Activated CD8-positive, alpha-beta memory T cell treated with anti-CD3 and anti-CD28 coated beads, Interleukin-2, amount 50 U/mL, for 24 hours (primary cell): ENCODE data around the gene DOCK10.

Experiments used
- DNase-seq: peaks from one replicate; pipeline ENCODE4 v3.0.0-alpha.2; 2020; ENCODE audit errors: extremely low read depth

The DOCK10 gene

DNA sequence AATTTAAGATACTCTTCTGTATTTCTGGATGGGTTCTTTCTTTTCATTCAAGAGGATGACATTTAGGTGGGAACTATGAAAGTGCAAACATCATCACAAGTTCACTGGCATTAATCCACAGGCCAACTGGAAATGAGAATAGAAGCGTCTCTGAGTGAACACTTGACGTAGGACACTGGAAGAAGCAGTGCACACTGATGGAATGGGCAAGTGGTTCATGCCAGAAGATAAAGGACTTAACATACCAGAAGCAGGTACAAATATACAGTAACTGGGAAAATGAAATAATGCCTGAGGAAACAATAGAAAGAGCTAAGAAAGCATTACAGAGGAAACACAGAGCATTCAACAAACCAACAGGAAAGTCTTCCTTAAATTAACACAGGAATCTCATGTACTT lies 205.2 kb downstream of the DOCK10 start:
- DNase-seq, result no peak

DNA sequence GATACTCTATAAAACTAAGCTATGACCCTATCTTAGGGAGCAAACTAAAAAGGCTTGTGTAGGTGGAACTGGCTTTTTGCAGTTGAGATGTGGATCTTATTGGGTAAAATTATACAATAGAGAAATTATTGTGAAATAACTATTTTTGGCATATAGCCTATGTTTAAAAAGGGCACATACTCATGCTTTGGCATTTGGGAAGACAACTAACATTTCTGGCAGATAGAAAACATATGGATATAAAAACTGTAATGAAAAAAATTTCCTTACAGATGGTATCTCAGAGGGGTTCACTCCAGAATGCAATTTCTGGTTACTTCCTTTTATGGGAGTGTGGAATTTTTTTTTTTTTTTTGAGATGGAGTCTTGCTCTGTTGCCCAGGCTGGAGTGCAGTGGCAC lies 206.0 kb downstream of the DOCK10 start:
- DNase-seq, result no peak

DNA sequence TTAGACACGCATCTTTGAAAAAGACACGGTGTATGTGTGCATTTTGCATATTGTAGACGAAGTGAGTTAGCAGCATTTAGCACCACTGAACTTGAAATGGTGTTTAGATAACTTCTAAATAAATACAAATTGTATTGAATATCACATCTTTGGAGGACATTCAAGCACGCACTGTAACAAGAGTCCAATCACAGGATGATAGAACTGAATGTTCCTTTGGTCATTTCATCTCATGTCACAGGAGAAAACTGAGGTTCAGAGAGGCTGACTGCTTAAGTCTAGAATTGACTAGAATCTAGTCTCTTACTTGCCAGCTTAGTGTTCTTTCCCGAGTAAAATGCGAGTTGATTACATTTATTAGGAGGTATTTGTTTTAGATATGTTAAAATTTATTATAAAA lies 206.9 kb downstream of the DOCK10 start:
- no peak for DNase-seq

DNA sequence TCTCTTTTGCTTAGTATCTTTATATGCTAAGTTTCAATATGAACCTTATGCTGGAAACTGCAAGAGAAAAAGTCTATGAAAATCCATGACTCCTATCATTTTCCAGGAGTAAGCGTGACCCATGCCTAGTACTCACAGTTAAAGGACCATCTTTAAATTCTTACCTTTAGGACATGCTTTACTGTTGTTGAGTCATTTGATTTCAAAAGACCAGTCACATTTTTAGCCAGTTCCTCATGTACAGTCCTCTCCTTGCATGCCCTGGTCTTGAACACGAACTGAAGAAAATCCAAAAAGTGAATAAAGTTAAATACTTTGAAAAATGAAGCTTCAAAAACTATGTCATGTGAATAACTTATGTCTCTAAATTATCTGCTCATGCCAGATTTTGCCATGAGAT lies 208.3 kb downstream of the DOCK10 start:
- no peak for DNase-seq

DNA sequence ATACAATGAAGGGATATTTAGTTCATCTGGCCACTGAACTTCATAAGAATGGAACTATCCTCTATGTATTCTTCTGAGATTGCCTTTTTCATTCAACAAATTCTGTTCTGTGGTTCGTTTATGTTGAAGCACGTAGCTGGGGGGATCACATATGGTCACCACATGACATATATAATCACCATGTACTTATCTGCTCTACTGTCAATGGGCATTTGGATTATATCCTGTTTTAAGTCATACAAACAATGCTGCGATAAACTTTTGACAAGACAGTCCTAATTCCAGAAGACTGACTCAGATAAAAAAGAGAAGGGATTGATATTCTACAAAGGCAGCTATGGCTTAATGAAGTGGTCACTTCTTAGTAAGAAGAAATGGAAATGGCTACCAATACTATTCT lies 210.1 kb downstream of the DOCK10 start:
- DNase-seq, result no peak

DNA sequence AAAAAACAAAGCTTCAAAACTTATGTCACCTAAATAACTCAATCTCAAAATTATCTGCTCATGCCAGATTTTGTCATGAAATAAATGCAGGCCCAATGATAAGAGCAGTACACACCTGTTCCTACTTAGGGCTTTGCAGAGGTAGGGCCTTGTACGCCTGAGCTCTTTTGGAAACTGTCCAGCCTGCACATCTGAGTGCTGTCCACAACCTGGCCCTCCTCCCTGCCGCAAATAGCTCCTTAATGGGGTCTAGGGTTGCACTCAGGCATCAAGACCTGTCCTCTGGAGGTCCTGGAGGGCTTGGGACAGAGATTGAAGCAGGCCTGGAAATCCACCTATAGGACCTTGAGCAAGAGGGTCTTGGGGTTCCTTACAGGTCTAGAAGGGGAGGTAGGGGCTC lies 210.7 kb downstream of the DOCK10 start:
- no peak for DNase-seq

DNA sequence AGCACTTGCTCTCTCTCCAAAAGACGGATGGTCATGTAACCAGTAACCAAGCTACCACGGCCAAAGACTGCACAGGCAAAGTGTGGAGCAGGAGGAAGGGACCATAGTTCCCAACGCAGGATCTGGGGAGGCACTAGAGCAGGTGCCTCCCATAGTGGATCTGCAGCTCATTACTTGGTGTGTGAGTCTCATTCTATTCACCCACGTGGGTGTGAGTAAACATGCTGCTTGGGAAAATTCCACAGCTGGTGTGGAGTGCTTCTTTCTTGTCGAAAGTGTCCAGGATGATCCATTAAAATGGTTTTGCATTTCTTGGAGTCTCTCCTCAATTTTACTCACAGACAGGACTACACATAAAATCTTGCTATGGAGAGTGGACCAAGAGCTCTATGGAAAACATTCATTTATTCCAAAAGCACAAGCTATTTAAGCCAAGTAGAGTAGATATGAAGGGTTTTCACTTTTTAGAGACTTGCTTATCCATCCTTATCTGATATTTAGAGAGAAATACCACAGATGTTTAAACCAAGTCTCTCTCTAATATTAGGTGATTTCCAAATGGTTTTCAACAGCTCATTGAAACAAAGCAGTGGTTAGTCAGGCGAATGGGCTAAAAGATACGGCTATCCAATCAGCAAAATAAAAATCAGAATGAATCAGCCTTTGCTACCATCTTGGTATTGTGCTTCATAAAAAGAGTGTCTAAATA lies 221.8 kb downstream of the DOCK10 start:
- no peak for DNase-seq

DNA sequence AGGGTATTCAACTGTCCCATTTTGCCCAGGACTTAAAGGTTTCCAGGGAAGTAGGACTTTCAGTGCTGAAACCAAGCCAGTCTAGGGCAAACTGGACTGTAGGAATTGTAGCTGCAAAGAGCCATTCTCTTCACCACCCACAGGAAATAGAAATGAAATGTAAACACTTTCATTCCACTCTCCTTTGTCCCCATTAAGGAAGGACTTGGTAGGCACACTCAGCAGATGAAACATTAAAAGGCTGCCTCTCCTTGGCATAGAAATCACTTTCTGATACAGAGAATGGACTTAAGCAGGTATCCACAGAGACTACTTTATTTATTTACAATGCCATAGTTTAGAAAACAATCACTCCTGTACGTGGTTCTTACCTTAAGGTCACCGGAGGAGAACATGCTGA lies 223.2 kb downstream of the DOCK10 start:
- DNase-seq, result no peak

DNA sequence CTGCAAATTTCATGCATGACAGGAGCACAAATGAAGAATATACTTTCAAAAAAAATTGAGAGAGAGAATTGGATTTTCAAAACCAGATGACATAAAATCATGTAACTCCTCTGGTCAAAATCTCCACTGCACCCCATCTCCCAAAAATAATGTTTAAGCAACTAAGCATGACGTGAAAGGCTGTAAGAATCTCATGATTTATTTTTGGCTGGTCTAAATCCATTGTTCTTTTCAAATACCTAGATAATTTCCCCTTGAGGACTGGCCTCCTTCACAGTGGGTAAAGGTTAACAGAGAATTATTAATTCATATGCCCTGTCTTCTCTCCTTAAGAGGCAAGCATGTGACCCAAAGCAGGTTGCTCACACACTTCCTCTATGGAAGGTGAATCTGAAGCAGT lies 224.6 kb downstream of the DOCK10 start:
- DNase-seq, result no peak

DNA sequence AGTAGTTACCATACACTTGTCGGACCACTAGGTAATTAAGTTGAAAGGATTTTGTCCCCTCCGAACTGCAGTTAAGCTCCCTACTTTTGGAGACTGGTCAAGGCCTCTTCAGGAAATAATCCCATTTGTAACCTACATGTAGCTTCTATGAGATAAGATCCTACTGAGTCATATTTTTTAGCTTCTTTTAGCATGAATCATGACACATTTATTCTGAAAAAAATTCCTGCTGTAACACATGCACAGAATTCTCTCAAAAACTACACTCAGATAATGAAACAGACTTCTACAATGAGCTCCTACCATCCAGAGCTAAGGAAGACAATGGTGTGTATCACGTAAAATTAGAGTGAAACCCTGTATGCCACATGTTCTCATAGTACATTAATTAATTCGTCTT lies 225.5 kb downstream of the DOCK10 start:
- DNase-seq, result no peak

DNA sequence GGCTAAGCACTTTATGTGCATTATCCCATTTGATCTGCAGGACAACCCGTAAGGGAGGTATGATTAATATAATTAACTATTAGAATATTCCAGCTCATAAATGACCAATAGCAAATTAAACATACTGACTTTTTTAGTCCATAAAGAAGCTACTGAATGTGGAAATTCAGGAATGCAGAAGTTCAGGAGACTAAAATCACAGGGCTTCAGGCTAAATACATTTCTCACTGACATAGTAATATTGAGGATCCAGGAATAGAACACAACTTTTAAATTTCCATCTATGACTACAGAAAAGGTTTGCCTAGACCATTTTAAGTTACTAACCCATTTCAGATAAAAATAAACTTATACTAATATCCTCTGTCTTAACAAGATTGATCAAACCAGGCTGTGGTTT lies 228.7 kb downstream of the DOCK10 start:
- no peak for DNase-seq

DNA sequence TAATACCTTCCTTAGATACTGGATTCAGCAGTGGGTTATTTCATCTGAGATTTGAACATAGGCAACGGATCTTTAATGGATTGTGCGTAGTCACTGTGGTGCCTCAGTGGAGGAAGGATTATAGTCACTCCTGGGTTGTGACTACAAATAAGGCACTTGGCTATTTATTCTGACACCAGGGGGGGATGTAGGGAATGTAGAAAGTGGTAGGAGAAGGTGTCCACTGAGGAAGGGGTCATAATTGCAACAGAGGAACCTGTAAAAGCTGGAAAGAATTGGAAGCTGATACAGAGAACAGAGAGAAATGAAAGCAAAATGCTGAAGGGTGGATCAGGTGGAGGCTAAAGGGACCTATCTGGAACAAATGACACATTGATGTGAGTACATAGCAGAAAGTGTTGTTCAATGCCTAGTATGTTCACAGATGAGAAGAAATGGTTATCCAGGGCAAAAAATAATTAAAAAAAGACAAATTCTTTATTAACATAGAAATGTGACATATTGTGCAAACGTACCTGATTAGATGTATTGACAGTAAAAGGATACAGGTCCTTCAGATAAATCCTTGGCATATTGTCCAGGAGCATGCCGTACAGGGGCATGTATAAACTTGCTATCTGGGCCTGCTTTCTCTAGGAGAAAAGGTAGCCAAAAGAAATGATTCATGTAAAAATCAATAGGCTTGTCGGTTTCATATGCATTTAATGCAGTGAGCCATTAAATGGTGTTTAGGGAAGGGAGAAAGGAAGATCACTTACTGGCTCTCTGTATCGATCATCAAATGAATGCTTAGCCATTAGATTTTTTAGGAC lies 234.9 kb downstream of the DOCK10 start:
- DNase-seq, result no peak

DNA sequence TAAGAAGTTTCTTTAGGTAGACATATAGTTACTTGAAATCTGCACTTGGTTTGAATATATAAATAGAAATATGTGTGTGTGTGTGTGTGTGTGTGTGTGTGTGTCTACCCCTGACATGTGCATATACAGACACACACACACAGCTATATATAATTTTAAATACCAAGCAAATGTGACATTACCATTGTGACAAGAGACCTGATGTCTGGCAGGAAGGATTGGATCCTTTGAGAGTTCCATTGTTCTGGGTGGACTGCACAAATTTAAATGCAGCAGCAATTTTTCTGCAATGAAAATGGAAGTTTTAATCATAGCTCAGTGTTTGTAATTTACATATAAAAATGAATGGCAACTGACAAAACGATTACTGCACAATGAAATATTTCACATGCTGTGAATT lies 238.3 kb downstream of the DOCK10 start:
- no peak for DNase-seq

DNA sequence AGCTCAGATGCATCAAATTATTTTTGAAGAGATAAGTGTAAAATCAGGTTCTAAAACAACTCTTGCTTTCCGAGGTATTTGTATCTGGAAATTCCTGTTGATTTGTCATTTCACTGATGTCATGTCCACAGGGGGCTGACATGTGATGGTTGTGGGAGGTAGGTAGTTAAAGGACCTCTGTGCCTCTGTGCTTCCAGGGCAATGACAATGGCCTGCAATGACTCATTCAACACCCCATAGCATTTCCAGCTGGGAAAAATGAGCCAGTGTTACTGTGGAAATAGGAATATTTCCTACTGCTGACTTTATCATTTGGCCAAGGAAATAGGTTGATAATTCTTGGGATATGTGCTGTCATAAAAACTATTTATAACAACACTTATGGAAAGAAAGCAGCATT lies 239.9 kb downstream of the DOCK10 start:
- no peak for DNase-seq

DNA sequence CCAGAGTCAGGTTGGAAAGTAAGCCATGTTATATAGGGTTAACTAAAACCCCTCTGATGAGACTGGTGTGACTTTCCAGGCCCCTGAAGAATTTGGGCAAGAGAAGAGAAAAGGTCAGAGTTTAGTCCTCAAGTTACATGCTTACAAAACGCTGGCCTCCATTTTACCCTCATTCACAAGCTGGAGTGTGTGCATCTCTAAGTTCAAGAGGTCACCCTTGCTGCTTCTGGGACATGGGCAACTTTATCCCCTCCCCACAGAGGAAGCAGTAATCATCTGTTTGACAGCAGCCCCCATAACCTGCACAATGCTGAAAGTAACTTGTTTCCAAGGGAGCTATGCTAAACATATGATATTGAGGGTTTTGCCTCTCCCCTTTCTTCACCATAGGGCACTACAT lies 240.9 kb downstream of the DOCK10 start:
- no peak for DNase-seq

DNA sequence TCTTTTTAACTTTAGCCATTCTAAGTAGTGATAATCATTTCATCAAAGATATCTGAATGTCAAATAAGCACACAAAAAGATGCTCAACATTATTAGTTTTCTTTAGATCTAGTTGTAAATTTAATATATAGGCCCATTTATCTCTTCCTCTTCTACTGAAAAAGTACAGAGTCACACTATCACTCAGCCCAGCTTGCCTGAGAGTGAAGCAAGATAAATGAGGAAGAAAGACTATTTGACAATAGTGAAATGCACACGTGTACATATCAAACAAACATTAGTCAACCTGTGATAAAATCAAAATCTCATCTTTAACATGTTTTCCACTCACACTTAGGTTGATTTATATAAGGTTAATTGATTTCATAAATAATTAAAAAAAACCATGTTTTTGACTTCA lies 242.6 kb downstream of the DOCK10 start:
- no peak for DNase-seq

DNA sequence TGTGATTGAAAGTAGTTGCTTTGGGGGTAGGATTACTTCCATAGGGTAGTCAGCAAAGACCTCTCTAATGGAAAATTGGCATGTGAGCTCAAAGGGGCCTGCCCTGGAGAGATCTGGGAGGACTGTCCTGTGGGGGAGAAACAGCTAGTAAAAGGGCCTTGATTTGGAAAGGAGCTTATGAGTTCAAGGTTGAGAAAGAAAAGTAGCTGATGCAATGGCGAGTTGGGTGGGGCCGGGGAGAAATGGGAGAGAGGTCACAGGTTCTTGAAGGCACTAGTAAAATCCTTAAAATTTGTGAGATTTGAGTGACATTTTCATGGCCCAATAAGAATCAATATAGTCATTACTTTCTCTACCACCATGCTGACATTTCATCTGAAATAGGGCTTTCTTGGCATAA lies 244.1 kb downstream of the DOCK10 start:
- no peak for DNase-seq

DNA sequence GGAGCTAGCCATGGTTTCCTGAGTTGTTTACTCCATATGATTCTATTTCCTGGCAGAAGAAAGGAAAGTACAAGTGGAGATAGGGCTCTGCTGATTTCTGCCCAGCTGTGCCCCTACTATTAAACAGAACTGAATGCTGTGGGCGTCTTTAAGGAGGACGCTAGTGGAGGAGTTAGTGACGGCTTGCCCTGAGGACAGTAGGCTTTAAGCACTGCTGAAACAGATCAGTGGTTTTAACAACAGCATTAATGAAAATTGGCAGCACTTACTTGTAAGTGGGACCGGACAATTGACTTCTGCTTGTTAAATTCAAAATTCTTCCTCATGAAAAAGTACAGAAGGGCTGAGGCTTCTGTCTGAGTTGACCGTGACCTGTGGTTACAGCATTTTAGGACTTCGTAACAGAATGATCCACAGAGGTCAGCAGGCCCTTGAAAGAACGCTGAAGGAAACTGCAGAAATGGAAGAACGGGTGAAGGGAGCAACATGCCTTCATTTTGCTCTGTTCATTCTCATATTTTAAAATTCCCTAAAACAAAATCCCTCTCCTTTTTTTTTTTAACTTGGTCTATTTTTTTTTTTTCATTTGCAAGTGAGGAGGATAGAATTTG lies 245.5 kb downstream of the DOCK10 start:
- DNase-seq, result no peak

DNA sequence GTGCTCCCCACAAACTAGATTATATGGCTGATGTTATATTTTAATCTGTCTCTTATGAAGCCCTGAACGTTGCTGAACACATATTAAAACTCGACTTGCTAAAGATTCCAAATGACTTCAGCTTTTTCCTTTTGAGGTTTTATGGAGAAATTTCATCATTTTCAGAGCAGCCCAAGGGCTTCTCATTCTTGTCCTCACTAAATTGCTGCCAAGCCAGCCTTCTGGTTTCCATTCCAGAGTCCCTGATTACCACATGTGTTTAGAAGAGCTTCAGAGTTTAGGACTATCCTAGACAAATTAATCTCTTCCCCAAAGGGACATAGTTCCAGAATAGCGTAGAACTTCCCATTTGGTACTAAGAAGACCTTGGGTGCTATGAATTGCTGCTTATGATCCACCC lies 248.3 kb downstream of the DOCK10 start:
- DNase-seq, result no peak

DNA sequence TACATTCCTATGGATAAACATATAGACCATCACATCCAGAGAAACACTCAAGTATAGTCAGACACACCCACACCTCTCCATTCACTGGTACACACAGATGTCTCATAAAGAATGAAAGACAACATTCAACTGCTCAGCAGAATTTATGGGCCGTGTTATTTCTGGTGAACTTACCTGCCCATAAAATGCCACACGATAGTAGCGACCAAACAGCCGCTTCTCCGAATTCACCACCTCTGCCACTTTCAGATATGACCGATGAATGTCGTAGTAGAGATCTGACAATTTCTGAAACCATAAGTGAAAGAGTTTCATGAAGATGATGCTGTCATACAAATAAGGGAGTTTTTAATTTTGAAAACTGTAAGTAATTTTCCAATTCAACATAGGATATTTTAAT lies 255.4 kb downstream of the DOCK10 start:
- DNase-seq, result no peak

DNA sequence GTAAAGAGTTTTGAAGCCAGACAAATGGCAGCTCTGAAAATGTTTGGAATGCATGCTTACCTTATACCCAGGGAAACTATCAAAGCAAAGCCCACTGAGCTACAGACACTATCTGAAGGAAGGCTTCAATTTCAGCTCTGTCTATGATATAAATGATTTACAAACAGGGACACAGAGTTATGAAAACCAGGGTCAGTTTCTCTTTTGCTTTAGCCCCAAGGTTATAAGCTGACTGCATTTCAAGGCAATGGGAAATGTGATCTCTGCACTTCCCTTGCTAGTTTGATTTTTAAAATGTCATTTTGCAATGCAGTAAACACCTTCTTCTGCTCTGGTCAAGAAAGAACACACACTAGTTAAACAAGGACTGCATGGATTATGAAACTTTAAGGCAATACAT lies 260.9 kb downstream of the DOCK10 start:
- no peak for DNase-seq

DNA sequence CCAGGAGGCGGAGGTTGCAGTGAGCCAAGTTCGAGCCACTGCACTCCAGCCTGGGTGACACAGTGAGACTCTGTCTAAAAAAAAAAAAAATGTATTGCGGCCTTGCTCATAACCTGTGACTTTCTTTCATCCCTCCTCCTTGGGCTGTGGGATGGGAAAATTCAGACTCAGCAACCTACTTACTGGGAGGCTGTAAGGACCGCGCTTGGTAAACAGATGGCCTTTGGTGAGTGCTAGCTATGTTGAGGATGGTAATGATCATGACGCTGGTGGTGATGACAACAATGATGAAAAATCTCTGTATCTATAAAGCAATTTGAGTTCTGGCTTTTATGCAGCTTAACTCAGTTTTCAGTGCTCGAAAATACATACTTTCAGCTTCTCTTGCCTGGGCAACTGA lies 261.4 kb downstream of the DOCK10 start:
- no peak for DNase-seq

DNA sequence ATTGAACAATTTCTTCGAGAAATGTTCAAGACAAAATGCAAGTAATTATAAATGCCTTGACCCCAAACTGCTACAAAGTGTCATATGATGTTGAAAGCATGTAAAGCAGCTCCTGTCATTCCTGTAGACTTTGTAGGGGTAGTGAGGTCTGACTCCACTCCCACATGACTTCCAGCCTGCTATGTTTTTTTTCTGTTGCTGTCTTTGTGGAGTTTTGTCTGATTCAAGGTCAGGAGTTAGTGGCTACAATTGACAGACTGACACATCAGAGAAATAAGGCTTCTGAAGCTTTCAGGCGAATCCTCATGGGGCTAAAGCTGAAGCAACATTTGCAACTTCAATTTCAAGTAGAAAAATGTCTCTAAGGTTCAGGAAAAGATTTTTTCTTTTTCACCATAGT lies 262.2 kb downstream of the DOCK10 start:
- DNase-seq, result no peak
